HG03045 (cell line): ENCODE measurements around the gene IL20RA.
A peak's percentile ranks its signal among the peaks of the same experiment; 100 is the strongest.
"Not testable (repeated sequence)": the region's sequence is repeated elsewhere in the genome, so short reads cannot be mapped to it uniquely, and the experiment has no call there.

ENCODE experiments used
- ATAC-seq: cut with Tn5 transposase; IDR thresholded peaks from one replicate; pipeline ENCODE4 v1.9.1; 2021; ENCODE audit warnings: mild to moderate bottlenecking, moderate library complexity; ENCODE audit not compliant: unreplicated experiment

IL20RA gene

DNA sequence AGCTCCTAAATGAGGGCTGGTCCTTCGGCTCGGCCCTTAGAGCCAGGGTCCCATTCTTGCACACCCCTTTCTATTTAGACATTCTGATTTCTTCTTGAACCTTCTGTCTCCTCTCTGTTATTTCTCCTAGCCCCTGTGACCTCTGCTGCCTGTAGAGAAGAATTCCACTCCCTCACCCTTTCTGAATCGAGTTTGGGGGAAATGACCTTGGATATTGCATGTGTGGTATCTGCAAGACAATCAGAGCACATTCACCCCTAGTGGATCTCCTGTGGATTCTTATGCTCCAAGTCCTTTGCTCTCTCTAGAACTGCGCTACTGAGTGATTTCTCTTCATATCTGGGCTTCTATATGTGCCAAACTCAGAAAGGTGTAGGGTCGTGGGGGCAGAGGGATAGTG, 67.7 kb downstream of the IL20RA start:
- ATAC-seq: no peak

DNA sequence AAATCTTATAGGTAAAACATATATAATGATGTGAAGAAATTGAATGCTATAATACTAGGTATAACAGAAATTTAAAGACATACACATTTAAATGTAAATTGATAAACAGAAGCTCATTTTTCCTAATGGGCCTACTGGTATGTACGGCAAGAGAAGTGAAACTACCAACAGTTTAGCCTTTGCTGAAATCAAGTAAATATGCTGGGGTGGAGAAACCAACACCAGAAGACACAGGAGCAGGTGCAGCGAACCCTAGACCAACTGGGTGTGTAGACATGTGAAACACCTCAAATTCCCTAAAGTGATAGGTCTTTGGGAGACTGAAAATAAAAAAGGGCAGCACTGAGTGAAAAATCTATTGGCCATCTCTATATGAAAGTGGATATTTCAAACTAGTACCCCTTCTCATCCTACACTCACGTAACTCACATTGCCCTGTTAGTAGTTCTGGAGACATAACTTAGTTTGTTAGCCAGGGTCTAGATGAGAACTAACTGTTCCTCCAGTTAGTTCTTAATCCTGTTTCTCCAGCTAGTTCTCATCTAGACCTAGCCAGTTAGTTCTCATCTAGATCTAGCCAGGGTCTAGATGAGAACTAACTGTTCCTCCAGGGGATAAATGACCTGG, 69.6 kb downstream of the IL20RA start:
- no peak for ATAC-seq

DNA sequence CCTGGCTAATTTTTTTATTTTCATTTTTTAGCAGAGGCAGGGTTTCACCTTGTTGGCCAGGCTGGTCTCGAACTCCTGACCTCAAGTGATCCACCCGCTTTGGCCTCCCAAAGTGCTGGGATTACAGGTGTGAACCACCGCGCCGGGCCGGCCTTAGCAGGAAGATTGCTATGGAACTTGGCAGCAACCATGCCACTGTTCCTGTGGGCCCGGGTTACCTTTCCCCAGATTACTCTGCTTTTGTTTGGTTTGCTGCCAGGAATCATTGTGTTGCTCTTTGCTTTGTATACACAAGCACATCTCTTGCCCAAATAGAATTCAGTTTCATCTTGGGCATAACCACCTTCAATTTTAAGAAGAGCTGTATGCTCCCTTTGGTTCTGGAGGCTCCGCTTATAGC, 71.0 kb downstream of the IL20RA start:
- ATAC-seq: not testable (repeated sequence)

DNA sequence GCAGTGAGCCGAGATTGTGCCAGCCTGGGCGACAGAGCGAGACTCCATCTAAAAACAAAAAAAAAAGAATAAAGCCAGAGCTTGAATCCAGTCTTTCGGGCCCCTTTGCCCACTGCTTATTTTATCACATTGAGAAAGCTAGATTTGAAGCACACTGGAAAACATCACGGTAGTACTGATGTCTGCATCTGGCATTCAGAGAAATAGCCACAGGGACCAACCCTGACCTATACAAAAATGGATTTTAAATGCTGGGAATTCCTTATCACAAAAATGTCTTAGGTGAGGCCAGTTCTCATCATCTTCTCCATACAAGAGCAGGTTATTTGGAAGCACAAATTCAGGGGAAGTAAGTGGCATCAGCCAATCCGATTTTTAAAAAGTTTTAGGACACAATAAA, 73.2 kb downstream of the IL20RA start:
- ATAC-seq: no peak

GRCh38 chr6:136969930-136970329, 74.8 kb downstream of the IL20RA start:
- ATAC-seq: no peak

GRCh38 chr6:136969433-136969832, 75.3 kb downstream of the IL20RA start:
- ATAC-seq: no peak

DNA sequence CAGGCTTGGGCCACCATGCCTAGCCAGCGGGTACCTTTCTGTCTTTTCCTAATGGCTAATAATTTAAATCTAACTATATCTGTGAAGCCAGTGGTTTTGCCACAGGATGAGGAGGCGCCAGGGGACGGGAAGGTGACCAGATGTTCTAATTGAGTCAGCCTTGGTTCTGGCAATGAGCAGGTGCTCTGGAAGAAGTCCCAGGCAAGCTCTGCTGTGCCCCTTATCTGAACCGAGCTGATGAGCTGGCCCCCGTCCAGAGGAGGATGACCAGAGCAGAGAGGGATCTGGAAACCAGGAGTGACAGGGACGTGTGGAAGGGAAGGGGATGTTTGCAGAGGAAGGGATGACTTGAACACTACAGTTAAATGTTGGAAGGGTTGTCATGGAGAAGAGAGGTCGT, 75.9 kb downstream of the IL20RA start:
- ATAC-seq: no peak

DNA sequence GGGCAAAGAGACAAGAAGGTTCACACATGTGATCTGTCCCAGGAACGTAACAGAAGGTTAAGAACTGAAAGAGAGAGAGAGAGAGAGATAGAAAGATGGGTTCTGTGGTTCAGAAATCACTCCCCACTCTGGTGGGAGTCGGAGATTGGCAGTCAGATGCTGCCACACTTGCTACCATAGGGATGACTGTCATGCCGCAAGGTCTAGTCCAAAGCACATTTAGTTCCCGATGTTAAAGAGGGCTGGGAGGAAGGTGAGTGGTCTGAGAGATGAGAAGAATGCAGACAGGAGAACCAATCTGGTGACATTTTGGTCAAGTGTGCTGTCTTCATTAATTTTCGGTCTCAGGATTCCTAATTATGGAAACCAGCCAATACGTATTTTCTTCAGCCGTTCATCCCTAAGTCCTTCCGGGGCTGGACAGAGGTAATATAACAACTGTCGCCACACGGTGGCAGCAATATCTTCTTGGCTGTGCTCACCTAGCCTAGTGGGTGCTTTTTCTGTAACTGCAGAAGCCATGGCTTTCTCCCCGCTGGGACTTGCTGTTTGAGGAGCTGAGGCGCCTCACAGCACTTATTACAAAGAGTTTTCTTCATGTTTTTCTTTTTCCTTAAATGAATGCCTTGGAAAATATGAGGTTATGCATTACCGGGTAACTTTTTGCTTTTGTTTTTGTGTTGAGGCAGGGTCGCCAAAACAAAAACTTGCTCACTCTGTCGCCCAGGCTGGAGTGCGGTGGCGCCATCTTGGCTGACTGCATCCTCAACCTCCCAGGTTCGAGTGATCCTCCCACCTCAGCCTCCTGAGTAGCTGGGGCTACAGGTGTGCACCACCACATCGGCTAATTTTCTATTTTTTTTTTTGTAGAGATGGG, 76.7 kb downstream of the IL20RA start:
- peak; percentile 80 for ATAC-seq

DNA sequence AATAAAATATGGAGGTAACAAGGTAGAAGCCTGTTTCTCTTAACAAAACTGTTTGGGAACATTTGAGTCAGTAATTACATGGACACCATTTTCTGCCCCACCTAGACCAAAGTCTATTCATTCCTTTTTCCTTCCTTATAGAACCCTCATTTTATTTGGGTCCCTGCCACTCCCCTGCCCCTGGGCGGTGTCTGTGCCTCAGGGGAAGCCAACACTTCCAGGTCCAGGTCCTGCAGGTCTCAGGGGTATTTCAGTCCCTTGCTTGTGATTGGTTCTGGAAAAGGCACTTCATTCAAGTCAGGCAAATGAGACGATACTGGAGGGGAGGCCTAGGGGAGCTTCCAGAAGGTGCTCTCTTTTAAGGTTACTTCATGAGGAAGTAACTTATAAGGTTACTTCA, 80.4 kb downstream of the IL20RA start:
- ATAC-seq: no peak

DNA sequence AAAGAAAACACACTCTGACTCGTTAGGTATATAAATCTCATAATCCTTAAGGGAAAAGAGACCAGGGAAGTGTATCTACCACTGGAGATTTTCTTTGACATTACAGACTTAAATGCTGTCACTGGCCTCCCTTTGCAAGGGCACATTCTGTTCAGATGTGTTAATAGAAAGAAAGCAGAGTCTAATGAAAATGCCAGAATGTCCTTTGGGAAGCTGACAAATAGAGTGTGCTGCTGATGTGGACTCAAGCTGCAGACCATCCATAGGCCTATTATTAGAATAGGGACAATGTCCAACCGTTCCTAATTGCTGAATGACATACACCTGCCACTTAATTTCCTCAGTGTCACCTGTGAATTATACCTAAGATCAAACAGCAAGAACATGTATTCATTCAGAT, 81.5 kb downstream of the IL20RA start:
- no peak for ATAC-seq

GRCh38 chr6:136962661-136963060, 82.1 kb downstream of the IL20RA start:
- no peak for ATAC-seq

- ATAC-seq: no peak
Observed at GRCh38 chr6:136961848-136962247, 82.9 kb downstream of the IL20RA start.

DNA sequence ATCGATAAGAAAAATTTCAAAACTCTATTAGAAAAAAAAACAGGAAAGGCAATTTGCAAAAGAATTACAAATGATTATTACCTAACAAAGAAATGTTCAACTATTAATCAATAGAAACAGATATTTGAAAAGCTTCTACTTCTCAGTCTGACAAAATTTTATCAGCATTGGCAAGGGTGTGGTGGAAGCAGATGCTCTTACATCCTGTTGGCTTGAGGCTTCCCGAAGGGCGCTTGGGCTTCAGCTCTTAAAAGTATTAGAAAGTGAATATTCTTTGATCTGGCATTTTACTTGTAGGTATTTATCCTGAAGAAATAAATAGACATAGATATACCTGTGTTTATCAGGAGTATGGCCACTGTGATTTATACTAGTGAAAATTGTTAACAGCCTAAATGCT, 84.0 kb downstream of the IL20RA start:
- no peak for ATAC-seq

GRCh38 chr6:136959935-136960334, 84.8 kb downstream of the IL20RA start:
- not testable (repeated sequence) for ATAC-seq

- no peak for ATAC-seq
Observed at GRCh38 chr6:136959471-136959891, 85.3 kb downstream of the IL20RA start.

DNA sequence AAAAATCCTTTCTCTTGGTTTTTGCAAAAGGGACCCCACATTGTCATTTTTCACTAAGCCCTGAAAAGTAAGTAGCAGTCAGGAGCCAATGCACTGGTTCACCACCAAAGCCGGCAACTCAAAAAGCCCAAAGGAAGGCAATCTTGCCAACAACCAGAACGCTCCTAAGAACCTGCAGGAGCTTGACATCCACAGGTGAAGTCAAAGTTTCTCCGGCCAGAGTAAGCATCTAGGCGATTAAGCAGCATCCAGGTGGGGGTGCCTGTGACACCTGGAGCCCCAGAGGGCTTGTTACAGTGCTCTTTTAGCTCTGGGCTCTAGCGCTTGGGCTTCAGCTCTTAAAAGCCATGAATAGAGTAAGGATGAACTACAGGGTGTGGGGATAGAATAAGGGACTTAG, 86.6 kb downstream of the IL20RA start:
- no peak for ATAC-seq

DNA sequence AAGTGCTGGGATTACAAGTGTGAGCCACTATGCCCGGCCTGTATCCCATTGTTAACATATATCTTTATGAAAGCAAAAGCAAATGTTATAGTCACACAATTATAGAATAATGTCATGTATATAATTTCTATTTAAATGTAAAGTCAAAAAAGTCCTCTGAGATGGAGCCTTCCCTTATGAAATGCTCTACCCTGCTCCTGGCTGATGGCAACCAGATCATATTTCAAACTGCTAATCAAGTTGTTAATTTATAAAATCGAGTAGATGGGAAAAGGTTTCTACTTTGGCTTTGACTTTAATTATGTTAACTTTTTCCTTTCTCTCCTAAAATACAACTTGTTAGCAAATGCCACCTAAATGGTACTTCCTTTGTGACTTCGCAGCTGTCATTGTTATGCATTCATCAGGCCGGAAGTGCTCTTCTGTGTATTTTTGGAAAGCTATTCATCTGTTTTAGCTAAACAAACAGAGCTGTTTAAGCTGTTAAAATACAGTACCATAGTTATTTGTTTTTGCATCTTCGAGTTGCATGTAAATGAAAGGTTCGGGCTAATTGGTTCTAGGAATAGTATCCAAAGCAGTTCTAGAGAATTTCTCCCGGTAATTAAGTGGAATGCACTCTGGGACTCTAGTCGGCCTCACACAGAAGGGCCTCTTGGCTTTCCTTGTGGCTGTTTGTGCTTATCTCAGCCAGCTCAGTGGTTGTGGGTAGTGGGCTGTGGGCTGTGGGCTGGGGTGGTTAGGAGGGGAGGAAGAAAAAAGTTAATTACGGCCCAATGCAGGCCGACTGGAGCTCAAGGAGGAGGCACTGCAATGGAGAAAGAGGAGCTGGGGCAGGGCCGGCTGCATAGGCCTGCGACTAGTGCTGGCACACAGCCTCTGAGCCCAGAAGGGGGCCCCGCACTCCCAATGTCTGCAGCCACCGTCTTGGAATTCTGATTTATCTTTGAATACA, 87.9 kb downstream of the IL20RA start:
- no peak for ATAC-seq

DNA sequence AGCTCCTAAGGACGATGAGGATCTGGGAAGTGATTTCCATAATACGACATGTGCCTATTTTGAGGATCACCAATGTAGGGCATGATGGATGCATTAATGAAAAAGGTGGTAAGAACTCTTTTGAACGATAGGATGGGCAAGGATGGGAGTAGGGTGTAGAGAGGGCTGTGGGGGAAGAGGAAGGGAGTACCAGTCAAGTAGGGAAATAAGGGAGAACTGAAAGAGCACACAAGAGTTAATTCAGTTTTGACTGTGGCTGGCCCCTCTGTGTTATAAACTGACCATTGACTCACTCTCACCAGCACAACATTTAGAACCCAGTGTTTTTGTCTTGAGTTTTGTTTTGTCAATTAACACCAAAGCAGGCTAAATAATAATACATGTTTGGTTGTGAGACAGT, 89.6 kb downstream of the IL20RA start:
- ATAC-seq: no peak

DNA sequence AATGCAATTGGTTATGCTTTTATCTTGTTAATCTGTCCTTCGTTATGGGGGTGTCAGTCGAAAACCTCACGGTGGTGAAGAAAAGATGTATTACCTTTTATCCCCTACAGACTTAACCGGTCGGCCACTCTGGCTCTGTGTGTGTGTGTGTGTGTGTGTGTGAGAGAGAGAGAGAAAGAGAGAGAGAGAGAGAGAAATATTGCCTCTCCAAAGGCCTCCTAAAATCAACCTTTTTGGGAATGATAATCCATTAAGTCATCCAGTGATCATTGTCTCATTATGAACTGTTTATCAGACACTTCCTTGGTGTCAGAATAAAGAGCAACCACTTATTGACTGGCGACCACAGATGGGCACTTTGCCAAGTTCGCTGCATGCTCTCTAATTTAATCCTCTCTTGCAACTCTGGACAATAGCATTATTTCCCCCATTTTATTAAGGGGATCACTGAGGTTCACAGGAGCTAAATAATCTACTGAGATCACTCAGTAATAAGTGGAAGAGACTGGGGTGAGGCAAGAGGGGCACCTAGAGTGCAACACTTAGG, 92.0 kb downstream of the IL20RA start:
- ATAC-seq: no peak

- no peak for ATAC-seq
Observed at GRCh38 chr6:136950436-136951126, 94.2 kb downstream of the IL20RA start.
